22Rv1 (cell line): ENCODE measurements around the gene PRSS53.

Experiments
- CTCF ChIP-seq: fragments of 450-650 bp; IDR thresholded peaks from 2 replicates; pipeline ENCODE4 v1.5.1; 2017; ENCODE audit warnings: mild to moderate bottlenecking
- ZFX ChIP-seq: fragments of 450-650 bp; IDR thresholded peaks from 2 replicates; pipeline ENCODE4 v1.6.1; 2017; ENCODE audit warnings: antibody characterized with exemption, borderline replicate concordance

DNA sequence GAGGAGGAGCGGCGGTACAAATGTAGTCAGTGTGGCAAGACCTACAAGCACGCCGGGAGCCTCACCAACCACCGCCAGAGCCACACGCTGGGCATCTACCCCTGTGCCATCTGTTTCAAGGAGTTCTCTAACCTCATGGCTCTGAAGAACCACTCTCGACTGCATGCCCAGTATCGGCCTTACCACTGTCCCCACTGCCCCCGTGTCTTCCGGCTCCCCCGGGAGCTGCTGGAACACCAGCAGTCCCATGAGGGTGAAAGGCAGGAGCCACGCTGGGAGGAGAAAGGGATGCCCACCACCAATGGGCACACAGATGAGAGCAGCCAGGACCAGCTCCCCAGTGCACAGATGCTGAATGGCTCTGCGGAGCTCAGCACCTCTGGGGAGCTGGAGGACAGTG, 11.7 kb downstream of the PRSS53 start:
- TF ChIP-seq CTCF = no peak
- no peak for TF ChIP-seq ZFX
